GM18505 (cell line): ENCODE measurements around the gene CCDC192.
"Not testable (repeated sequence)": the region's sequence is repeated elsewhere in the genome, so short reads cannot be mapped to it uniquely, and the experiment has no call there.

Experiments
- ATAC-seq: cut with Tn5 transposase; IDR thresholded peaks from one replicate; pipeline ENCODE4 v1.9.1; 2021; ENCODE audit not compliant: unreplicated experiment
- POLR2A ChIP-seq: IDR thresholded peaks from 4 replicates; pipeline ENCODE4 v1.6.1; 2011; ENCODE audit warnings: borderline replicate concordance; ENCODE audit not compliant: insufficient read depth, insufficient read length; ENCODE audit errors: extremely low read depth

The CCDC192 gene

GRCh38 chr5:127769386-127769785 lies 66.2 kb downstream of the CCDC192 start:
- ATAC-seq, result no peak
- TF ChIP-seq POLR2A, result no peak

- ATAC-seq, result no peak
- TF ChIP-seq POLR2A, result no peak
Observed at GRCh38 chr5:127770272-127770671, 67.1 kb downstream of the CCDC192 start.

- no peak for TF ChIP-seq POLR2A
- ATAC-seq, result no peak
Observed at GRCh38 chr5:127772531-127772930, 69.3 kb downstream of the CCDC192 start.

- TF ChIP-seq POLR2A, result no peak
- ATAC-seq, result no peak
Observed at GRCh38 chr5:127774221-127774620, 71.0 kb downstream of the CCDC192 start.

GRCh38 chr5:127776477-127776876 lies 73.3 kb downstream of the CCDC192 start:
- ATAC-seq, result no peak
- TF ChIP-seq POLR2A, result no peak

- ATAC-seq, result no peak
- no peak for TF ChIP-seq POLR2A
Observed at GRCh38 chr5:127777957-127778356, 74.8 kb downstream of the CCDC192 start.

GRCh38 chr5:127782450-127782849 lies 79.3 kb downstream of the CCDC192 start:
- ATAC-seq, result not testable (repeated sequence)

GRCh38 chr5:127785098-127785927 lies 82.1 kb downstream of the CCDC192 start:
- no peak for ATAC-seq

GRCh38 chr5:127791439-127791838 lies 88.2 kb downstream of the CCDC192 start:
- ATAC-seq, result no peak
- TF ChIP-seq POLR2A, result no peak

More at GRCh38 chr5:127785098-127785927, 82.1 kb downstream of the CCDC192 start:
- no peak for TF ChIP-seq POLR2A

GRCh38 chr5:127791908-127792307 lies 88.7 kb downstream of the CCDC192 start:
- not testable (repeated sequence) for ATAC-seq

GRCh38 chr5:127793052-127793451 lies 89.9 kb downstream of the CCDC192 start:
- no peak for TF ChIP-seq POLR2A
- no peak for ATAC-seq

- TF ChIP-seq POLR2A, result no peak
- ATAC-seq, result no peak
Observed at GRCh38 chr5:127793879-127794278, 90.7 kb downstream of the CCDC192 start.

- TF ChIP-seq POLR2A, result no peak
- ATAC-seq, result no peak
Observed at GRCh38 chr5:127796211-127796610, 93.0 kb downstream of the CCDC192 start.

GRCh38 chr5:127799293-127799905 lies 96.2 kb downstream of the CCDC192 start:
- TF ChIP-seq POLR2A, result no peak
- no peak for ATAC-seq

GRCh38 chr5:127801751-127802476 lies 98.7 kb downstream of the CCDC192 start:
- TF ChIP-seq POLR2A, result no peak
- no peak for ATAC-seq

GRCh38 chr5:127802477-127802865 lies 99.3 kb downstream of the CCDC192 start:
- no peak for TF ChIP-seq POLR2A
- ATAC-seq, result no peak
